ENCODE measurements around the gene INTS11. TPM values are rescaled to one million over a fixed set of nuclear protein-coding genes. Genes with fewer than 3 reads are reported as not detected.

INTS11 gene
- polyA plus RNA-seq, 2 of the 4 experiments (the other 2 are of a cell fraction) = 41.9 to 62.9 TPM

DNA sequence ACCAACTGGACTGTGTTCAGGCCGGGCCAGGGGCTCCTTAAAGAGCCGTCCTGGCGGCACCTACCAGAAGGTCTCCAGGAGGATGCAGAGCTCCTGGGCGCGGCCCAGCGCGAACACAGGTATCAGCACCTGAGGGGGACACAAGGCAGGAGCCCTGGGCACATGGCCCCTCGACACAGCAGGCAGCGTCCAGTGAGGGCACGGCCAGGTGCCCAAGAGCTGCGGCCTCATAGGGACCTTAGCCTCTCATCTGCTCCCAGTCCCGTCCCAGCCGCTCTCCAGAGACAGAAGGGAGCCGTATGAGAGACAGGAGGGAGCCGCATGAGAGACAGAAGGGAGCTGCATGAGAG, 10.2 kb downstream of the INTS11 start:
- no peak for ATAC-seq
- 91% methylated on average over 6 of the region's 15 CpGs for WGBS (ENCODE audit: missing lambda C conversion rate)
- no peak for FAIRE-seq
- Histone ChIP-seq H3K4me1 (peaks cover 28% of the 10 kb centered on the region), H3K27ac (no peak overlapping the region), H3K4me2 (no peak overlapping the region), H3K4me3 (no peak overlapping the region), H3K9me3 (no peaks in the 10 kb centered on the region)
- DNase-seq (ENCODE audit: low read depth in 1 of 2, low spot score in 1 of 2) = no peak
- TF ChIP-seq HEYL (CRISPR knock-in tag; IDR thresholded peaks at IDR 0.05) = no peak
- no peak for TF ChIP-seq MAZ (IDR thresholded peaks at IDR 0.05; ENCODE audit: borderline replicate concordance, low read depth, low read length)
- TF ChIP-seq, protein P1, sequence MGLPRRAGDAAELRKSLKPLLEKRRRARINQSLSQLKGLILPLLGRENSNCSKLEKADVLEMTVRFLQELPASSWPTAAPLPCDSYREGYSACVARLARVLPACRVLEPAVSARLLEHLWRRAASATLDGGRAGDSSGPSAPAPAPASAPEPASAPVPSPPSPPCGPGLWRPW (IDR thresholded peaks at IDR 0.05) = no peak
- no peak for TF ChIP-seq KDM5A (IDR thresholded peaks at IDR 0.05)
- TF ChIP-seq, protein P2, sequence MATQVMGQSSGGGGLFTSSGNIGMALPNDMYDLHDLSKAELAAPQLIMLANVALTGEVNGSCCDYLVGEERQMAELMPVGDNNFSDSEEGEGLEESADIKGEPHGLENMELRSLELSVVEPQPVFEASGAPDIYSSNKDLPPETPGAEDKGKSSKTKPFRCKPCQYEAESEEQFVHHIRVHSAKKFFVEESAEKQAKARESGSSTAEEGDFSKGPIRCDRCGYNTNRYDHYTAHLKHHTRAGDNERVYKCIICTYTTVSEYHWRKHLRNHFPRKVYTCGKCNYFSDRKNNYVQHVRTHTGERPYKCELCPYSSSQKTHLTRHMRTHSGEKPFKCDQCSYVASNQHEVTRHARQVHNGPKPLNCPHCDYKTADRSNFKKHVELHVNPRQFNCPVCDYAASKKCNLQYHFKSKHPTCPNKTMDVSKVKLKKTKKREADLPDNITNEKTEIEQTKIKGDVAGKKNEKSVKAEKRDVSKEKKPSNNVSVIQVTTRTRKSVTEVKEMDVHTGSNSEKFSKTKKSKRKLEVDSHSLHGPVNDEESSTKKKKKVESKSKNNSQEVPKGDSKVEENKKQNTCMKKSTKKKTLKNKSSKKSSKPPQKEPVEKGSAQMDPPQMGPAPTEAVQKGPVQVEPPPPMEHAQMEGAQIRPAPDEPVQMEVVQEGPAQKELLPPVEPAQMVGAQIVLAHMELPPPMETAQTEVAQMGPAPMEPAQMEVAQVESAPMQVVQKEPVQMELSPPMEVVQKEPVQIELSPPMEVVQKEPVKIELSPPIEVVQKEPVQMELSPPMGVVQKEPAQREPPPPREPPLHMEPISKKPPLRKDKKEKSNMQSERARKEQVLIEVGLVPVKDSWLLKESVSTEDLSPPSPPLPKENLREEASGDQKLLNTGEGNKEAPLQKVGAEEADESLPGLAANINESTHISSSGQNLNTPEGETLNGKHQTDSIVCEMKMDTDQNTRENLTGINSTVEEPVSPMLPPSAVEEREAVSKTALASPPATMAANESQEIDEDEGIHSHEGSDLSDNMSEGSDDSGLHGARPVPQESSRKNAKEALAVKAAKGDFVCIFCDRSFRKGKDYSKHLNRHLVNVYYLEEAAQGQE (IDR thresholded peaks at IDR 0.05) = no peak
- CTCF ChIA-PET = interaction anchor here (0.7 kb wide), 1 partner anchor 312 kb away, joined by 3 read pairs; no protein-coding TSS in a partner anchor
- POLR2A ChIA-PET = no interaction called here

- TF ChIP-seq, protein P3, sequence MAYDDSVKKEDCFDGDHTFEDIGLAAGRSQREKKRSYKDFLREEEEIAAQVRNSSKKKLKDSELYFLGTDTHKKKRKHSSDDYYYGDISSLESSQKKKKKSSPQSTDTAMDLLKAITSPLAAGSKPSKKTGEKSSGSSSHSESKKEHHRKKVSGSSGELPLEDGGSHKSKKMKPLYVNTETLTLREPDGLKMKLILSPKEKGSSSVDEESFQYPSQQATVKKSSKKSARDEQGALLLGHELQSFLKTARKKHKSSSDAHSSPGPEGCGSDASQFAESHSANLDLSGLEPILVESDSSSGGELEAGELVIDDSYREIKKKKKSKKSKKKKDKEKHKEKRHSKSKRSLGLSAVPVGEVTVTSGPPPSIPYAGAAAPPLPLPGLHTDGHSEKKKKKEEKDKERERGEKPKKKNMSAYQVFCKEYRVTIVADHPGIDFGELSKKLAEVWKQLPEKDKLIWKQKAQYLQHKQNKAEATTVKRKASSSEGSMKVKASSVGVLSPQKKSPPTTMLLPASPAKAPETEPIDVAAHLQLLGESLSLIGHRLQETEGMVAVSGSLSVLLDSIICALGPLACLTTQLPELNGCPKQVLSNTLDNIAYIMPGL (CRISPR knock-in tag; IDR thresholded peaks at IDR 0.05; ENCODE audit: borderline replicate concordance) = no peak
- TF ChIP-seq TP53 (CRISPR knock-in tag; IDR thresholded peaks at IDR 0.05) (no peak), CEBPB (IDR thresholded peaks at IDR 0.05) (no peak), NPAS2 (CRISPR knock-in tag; IDR thresholded peaks at IDR 0.05; ENCODE audit: borderline replicate concordance) (no peak), RCOR1 (IDR thresholded peaks at IDR 0.05; ENCODE audit: low read depth, low read length) (no peak), ESRRA (IDR thresholded peaks at IDR 0.05; ENCODE audit: borderline replicate concordance, low read length) (no peak), ZSCAN20 (CRISPR knock-in tag; IDR thresholded peaks at IDR 0.05) (no peak), HOXB13 (CRISPR knock-in tag; IDR thresholded peaks at IDR 0.05; ENCODE audit: low read depth) (no peak), CTCF (IDR thresholded peaks at IDR 0.05) (no peak)
- TF ChIP-seq, protein P4, sequence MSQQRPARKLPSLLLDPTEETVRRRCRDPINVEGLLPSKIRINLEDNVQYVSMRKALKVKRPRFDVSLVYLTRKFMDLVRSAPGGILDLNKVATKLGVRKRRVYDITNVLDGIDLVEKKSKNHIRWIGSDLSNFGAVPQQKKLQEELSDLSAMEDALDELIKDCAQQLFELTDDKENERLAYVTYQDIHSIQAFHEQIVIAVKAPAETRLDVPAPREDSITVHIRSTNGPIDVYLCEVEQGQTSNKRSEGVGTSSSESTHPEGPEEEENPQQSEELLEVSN (IDR thresholded peaks at IDR 0.05; ENCODE audit: borderline replicate concordance, low read depth) = no peak
- TF ChIP-seq, protein P5, sequence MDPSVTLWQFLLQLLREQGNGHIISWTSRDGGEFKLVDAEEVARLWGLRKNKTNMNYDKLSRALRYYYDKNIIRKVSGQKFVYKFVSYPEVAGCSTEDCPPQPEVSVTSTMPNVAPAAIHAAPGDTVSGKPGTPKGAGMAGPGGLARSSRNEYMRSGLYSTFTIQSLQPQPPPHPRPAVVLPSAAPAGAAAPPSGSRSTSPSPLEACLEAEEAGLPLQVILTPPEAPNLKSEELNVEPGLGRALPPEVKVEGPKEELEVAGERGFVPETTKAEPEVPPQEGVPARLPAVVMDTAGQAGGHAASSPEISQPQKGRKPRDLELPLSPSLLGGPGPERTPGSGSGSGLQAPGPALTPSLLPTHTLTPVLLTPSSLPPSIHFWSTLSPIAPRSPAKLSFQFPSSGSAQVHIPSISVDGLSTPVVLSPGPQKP (IDR thresholded peaks at IDR 0.05; ENCODE audit: low read depth, low read length) = no peak
- DNase-seq (ENCODE audit: low read depth in 1 of 2, low spot score in 1 of 2) (no peak), FAIRE-seq (no peak), ATAC-seq (no peak)
- Histone ChIP-seq H3K4me2 (no peak overlapping the region), H3K4me3 (no peak overlapping the region), H3K4me1 (peaks cover 22% of the 10 kb centered on the region), H3K27ac (no peak overlapping the region), H3K9me3 (no peaks in the 10 kb centered on the region)
- ChIA-PET CTCF (interaction anchor here (0.7 kb wide), 1 partner anchor 312 kb away, joined by 3 read pairs; no protein-coding TSS in a partner anchor), POLR2A (no interaction called here)
- WGBS (ENCODE audit: missing lambda C conversion rate) = 87% methylated on average over 29 of the region's 37 CpGs
These were observed 10.8 kb downstream of the INTS11 start for GRCh38 chr1:1313500-1314236.

Data from A549 (cell line).